HS-27A (cell line): ENCODE data around the gene TNS3.
"Not testable (repeated sequence)": the region's sequence is repeated elsewhere in the genome, so short reads cannot be mapped to it uniquely, and the experiment has no call there.

Experiments used
- DNase-seq: peaks from one replicate; pipeline ENCODE4 v3.0.0-alpha.2; 2012; ENCODE audit warnings: low read depth, missing footprints

Gene TNS3

GRCh38 chr7:47561715-47562446 lies 20.0 kb downstream of the TNS3 start:
- no peak for DNase-seq

- DNase-seq, result no peak
These were observed 22.3 kb downstream of the TNS3 start for GRCh38 chr7:47559306-47560220.

- DNase-seq, result no peak
These were observed 23.9 kb downstream of the TNS3 start for GRCh38 chr7:47557694-47558670.

GRCh38 chr7:47557317-47557693 lies 24.6 kb downstream of the TNS3 start:
- DNase-seq, result no peak

- no peak for DNase-seq
These were observed 25.3 kb downstream of the TNS3 start for GRCh38 chr7:47556511-47557180.

GRCh38 chr7:47553309-47553708 lies 28.6 kb downstream of the TNS3 start:
- no peak for DNase-seq

GRCh38 chr7:47552621-47553020 lies 29.3 kb downstream of the TNS3 start:
- no peak for DNase-seq

- DNase-seq, result no peak
These were observed 30.1 kb downstream of the TNS3 start for GRCh38 chr7:47551668-47552440.

- DNase-seq, result no peak
These were observed 31.0 kb downstream of the TNS3 start for GRCh38 chr7:47550788-47551470.

GRCh38 chr7:47549916-47550315 lies 32.0 kb downstream of the TNS3 start:
- DNase-seq, result no peak

- no peak for DNase-seq
These were observed 32.5 kb downstream of the TNS3 start for GRCh38 chr7:47549397-47549796.

- DNase-seq, result no peak
These were observed 33.4 kb downstream of the TNS3 start for GRCh38 chr7:47548546-47548945.

GRCh38 chr7:47546733-47547494 lies 35.0 kb downstream of the TNS3 start:
- DNase-seq, result no peak

GRCh38 chr7:47546171-47546570 lies 35.7 kb downstream of the TNS3 start:
- no peak for DNase-seq

- no peak for DNase-seq
These were observed 37.5 kb downstream of the TNS3 start for GRCh38 chr7:47544416-47544815.

- DNase-seq, result no peak
These were observed 38.2 kb downstream of the TNS3 start for GRCh38 chr7:47543714-47544113.

GRCh38 chr7:47543056-47543455 lies 38.9 kb downstream of the TNS3 start:
- no peak for DNase-seq

GRCh38 chr7:47542051-47542450 lies 39.9 kb downstream of the TNS3 start:
- DNase-seq, result no peak

GRCh38 chr7:47541485-47541884 lies 40.4 kb downstream of the TNS3 start:
- not testable (repeated sequence) for DNase-seq
